GM15510 (cell line): ENCODE data around the gene RASIP1.

Source experiments
- POLR2A ChIP-seq: IDR thresholded peaks from 3 replicates; pipeline ENCODE4 v1.6.1; 2011; ENCODE audit warnings: borderline replicate concordance; ENCODE audit not compliant: insufficient read length; ENCODE audit errors: extremely low read depth

Gene RASIP1

DNA sequence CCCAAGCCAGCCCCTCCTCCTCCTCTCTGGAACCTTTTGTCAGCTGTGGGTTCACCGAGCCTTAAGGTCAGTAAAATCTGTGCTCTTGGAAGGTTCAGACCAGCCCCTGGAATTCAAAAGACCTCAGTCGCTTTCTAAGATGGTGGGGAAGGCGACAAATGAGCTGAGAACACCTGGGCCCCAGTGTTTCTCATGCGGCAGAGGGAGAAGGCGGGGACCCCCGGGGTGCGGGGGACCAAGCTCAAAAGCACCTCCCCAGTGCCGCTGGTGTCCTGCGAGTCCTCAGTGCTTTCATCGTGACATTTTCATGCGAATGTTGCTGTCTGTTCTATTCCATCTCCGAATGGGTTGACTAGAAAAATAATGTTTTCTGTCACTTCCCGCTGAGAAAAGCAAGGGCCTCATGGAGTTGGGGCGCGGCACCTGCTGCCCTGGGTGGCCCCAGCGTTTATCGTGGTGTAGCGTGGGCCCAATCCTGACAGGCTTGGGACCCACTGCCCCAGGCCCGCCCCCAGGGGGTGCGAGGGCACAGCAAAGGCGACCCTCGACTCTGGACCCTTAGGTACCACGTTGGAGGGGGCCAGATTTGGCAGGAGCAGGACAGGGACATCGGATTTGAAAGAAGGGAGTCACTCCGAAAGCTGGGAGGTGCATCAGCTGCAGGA, 66.8 kb downstream of the RASIP1 start:
- TF ChIP-seq POLR2A: no peak

- TF ChIP-seq POLR2A: no peak
Measured at GRCh38 chr19:48672994-48673393, 67.4 kb downstream of the RASIP1 start, which contains the start of gene NTN5. Gene NTN5 (minus strand): TSS chr19:48673017. CDS start chr19:48670986, 2,031 bp downstream.

DNA sequence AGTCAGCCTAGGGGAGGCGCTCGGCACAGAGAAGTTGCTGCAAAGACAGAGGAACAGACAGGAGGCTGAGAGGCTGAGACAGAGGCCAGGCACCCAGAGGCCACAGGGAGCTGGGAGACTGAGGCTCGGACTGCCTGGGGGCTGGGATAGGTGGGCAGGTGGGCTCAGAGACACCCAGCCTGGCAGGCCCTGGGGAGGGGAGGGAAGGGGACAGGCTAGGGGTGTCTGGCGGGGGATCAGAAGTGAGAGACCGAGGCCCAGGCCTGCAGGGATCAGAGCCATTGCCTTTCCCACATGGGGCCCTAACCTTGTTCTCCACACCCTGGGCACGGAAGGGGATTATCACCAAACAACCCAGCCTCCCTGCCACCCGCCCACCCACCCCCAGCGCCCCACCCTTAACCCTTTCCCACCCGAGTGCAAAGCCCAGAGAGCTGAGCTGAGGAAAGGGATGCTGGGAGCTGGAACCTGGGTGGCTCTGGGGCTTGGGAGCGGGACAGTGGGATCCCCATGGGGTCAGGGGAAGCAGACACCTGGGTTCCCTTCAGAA, 68.9 kb downstream of the RASIP1 start:
- no peak for TF ChIP-seq POLR2A

- no peak for TF ChIP-seq POLR2A
Measured at GRCh38 chr19:48670699-48671445, 69.5 kb downstream of the RASIP1 start.
